OCI-LY7 (cell line): ENCODE data around the gene GGA1. TPM values are rescaled to one million over a fixed set of nuclear protein-coding genes. Genes with fewer than 3 reads are reported as not detected.
A peak's percentile ranks its signal among the peaks of the same experiment; 100 is the strongest.

Source experiments
- BruUV-seq: library from RNA; stranded (reverse); fragments of 400-500 nt; replicated peaks from 2 replicates; lab custom pipeline; 2021; lab: Mats Ljungman, UMichigan
- CTCF ChIA-PET: fragments of 300-600 bp; sonication (Branson Sonifier 250); formaldehyde crosslinking; loops from one replicate; lab custom pipeline; 2022; ENCODE audit warnings: antibody characterized with exemption; ENCODE audit not compliant: unreplicated experiment; lab: Charles Lee
- POLR2A ChIA-PET: fragments of 300-600 bp; sonication (Branson Sonifier 250); formaldehyde crosslinking; loops from one replicate; lab custom pipeline; 2022; ENCODE audit warnings: antibody characterized with exemption; lab: Charles Lee
- DNase-seq: peaks from one replicate; pipeline ENCODE4 v3.0.0-alpha.2; 2015; ENCODE audit warnings: low spot score
- H2AFZ ChIP-seq: fragments of 200-600 bp; sonication (generic), shearing (Covaris generic); 2 replicates; pipeline ENCODE4 v1.6.1; 2014; ENCODE audit warnings: mild to moderate bottlenecking, antibody characterized with exemption, low read length, moderate library complexity
- H3K27ac ChIP-seq: fragments of 200-600 bp; sonication (generic); 2 replicates; pipeline ENCODE4 v1.5.1; 2014; ENCODE audit warnings: mixed run types, low read depth, mild to moderate bottlenecking, moderate library complexity, low read length, inconsistent platforms; ENCODE audit not compliant: poor library complexity, severe bottlenecking
- H3K36me3 ChIP-seq: fragments of 200-600 bp; sonication (generic); 2 replicates; pipeline ENCODE4 v1.6.1; 2014; ENCODE audit warnings: mild to moderate bottlenecking, antibody characterized with exemption, low read length, moderate library complexity, mixed read lengths; ENCODE audit not compliant: insufficient read depth
- H3K4me1 ChIP-seq: fragments of 200-600 bp; sonication (generic); 2 replicates; pipeline ENCODE4 v1.5.1; 2014; ENCODE audit warnings: mild to moderate bottlenecking, low read length; ENCODE audit not compliant: insufficient read depth, poor library complexity, severe bottlenecking
- H3K4me2 ChIP-seq: fragments of 200-600 bp; sonication (generic); 2 replicates; pipeline ENCODE4 v1.6.1; 2014; ENCODE audit warnings: mild to moderate bottlenecking, low read length
- H3K4me3 ChIP-seq: fragments of 200-600 bp; sonication (generic); 2 replicates; pipeline ENCODE4 v1.5.1; 2014; ENCODE audit warnings: mild to moderate bottlenecking, low read depth, low read length; ENCODE audit not compliant: poor library complexity, severe bottlenecking
- H3K79me2 ChIP-seq: fragments of 200-600 bp; sonication (generic); 2 replicates; pipeline ENCODE4 v1.6.1; 2016; ENCODE audit warnings: low read depth, mild to moderate bottlenecking, low read length, moderate library complexity, mixed read lengths; ENCODE audit not compliant: insufficient read depth
- H3K9me2 ChIP-seq: fragments of 200-600 bp; sonication (generic); 2 replicates; pipeline ENCODE4 v1.6.1; 2016; ENCODE audit warnings: mild to moderate bottlenecking, low read length, mixed read lengths; ENCODE audit not compliant: insufficient read depth
- H3K9me3 ChIP-seq: fragments of 200-600 bp; sonication (generic); 2 replicates; pipeline ENCODE4 v1.6.1; 2014; ENCODE audit warnings: mild to moderate bottlenecking, mixed run types, low read length, mixed read lengths
- H4K20me1 ChIP-seq: fragments of 200-600 bp; sonication (generic); 2 replicates; pipeline ENCODE4 v1.6.1; 2014; ENCODE audit warnings: mild to moderate bottlenecking, antibody characterized with exemption, low read length, moderate library complexity, mixed read lengths; ENCODE audit not compliant: insufficient read depth
- EZH2phosphoT487 ChIP-seq: fragments of 200-600 bp; sonication (generic); IDR thresholded peaks from 2 replicates; pipeline ENCODE4 v1.6.1; 2018; ENCODE audit warnings: low read depth, borderline replicate concordance, mild to moderate bottlenecking, mixed run types, antibody characterized with exemption, low read length, moderate library complexity, mixed read lengths
- intact Hi-C: fragments of 100-400 bp; cut with micrococcal nuclease; formaldehyde crosslinking; loops from one replicate; pipeline ENCODE4 v1.10.0; 2022; ENCODE audit not compliant: unreplicated experiment
- total RNA-seq, 2 experiments: library from RNA; depleted of rRNA in 1 of 2; stranded (reverse); fragments of >200 nt in 1 of 2; shearing (Covaris generic) in 1 of 2; gene quantifications; 2 replicates each; pipeline ENCODE4 v1.2.3, GENCODE V29; 2014 to 2022
- TF ChIP-seq, protein P1 (sequence below): fragments of 200-600 bp; sonication (generic); conservative IDR thresholded peaks from 2 replicates; pipeline ENCODE4 v1.5.1; 2014; ENCODE audit warnings: mild to moderate bottlenecking, antibody characterized with exemption, low read length, moderate library complexity, mixed read lengths

GGA1 gene
- total RNA-seq, 2 experiments from 2014 or later = 127 to 172 TPM

DNA sequence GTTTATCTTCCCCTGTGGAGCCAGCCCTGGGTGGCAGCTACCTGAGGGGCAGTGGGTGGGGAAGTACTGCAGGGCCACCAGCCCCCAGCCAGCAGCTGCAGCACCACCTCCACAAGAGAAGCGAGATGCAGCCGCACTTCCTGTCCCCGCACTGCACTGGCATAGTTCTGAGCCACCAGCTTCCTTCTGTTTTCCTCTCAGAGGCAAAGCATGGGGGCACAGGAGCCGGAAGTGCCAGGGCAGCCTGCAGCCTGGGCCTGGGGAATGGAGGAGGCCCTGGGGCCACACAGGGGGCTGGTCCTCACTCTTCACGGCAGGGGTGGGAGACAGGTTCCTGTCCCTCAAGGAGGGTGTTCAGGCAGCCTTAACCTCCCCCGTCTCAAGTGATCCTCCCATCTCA, 18.9 kb downstream of the GGA1 start:
- ChIA-PET POLR2A (interaction anchor here (0.5 to 1.2 kb wide), 9 partner anchors 9 to 67 kb away, joined by 3 to 6 read pairs (median 4); partner anchors contain the start of genes GGA1 and PDXP), CTCF (no interaction called here)
- H3K9me3 ChIP-seq = no peaks in the 10 kb centered on the region
- intact Hi-C loops = no loop called here
- peak; percentile 81 for DNase-seq
- peaks cover 84% of the 10 kb centered on the region; the same call in 1 of the 2 replicates for H3K36me3 ChIP-seq
- no peaks in the 10 kb centered on the region for H4K20me1 ChIP-seq
- BruUV-seq = no TSS peak
- TF ChIP-seq EZH2phosphoT487 = no peak
- TF ChIP-seq, protein P1, sequence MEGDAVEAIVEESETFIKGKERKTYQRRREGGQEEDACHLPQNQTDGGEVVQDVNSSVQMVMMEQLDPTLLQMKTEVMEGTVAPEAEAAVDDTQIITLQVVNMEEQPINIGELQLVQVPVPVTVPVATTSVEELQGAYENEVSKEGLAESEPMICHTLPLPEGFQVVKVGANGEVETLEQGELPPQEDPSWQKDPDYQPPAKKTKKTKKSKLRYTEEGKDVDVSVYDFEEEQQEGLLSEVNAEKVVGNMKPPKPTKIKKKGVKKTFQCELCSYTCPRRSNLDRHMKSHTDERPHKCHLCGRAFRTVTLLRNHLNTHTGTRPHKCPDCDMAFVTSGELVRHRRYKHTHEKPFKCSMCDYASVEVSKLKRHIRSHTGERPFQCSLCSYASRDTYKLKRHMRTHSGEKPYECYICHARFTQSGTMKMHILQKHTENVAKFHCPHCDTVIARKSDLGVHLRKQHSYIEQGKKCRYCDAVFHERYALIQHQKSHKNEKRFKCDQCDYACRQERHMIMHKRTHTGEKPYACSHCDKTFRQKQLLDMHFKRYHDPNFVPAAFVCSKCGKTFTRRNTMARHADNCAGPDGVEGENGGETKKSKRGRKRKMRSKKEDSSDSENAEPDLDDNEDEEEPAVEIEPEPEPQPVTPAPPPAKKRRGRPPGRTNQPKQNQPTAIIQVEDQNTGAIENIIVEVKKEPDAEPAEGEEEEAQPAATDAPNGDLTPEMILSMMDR = no peak
- peaks cover 42% of the 10 kb centered on the region for H3K4me1 ChIP-seq
- no peaks in the 10 kb centered on the region for H3K9me2 ChIP-seq
- no peaks in the 10 kb centered on the region for H3K79me2 ChIP-seq
- H3K4me3 ChIP-seq = peak overlapping the region; percentile 30
- peak overlapping the region; percentile 82 for H3K27ac ChIP-seq
- peak overlapping the region; percentile 63 for H3K4me2 ChIP-seq
- no peak overlapping the region for H2AFZ ChIP-seq

DNA sequence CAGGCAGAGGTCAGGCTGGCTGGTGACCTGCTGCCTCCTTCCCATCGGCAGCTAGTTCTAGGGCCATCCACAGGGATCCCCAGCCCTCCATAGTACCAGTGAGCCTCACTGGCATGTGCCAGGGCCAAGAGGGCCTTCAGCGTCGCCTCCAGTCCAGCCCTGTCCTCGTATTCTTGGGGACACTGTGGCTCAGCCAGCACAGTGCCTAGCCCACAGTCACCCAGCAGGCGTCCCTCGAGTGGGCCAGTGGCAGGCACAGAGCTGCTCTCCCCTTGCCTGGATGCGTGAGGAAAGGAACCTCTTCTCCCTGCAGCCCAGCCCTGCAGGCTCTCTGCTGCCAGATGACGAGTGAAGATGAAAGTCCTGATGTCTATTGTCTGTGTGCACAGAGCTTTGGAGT, 20.2 kb downstream of the GGA1 start:
- Histone ChIP-seq H3K36me3 (peaks cover 77% of the 10 kb centered on the region; the same call in 1 of the 2 replicates), H2AFZ (no peak overlapping the region), H3K4me1 (peaks cover 48% of the 10 kb centered on the region), H4K20me1 (no peaks in the 10 kb centered on the region), H3K4me2 (no peak overlapping the region), H3K9me2 (no peaks in the 10 kb centered on the region), H3K9me3 (no peaks in the 10 kb centered on the region), H3K79me2 (no peaks in the 10 kb centered on the region), H3K27ac (no peak overlapping the region), H3K4me3 (no peak overlapping the region)
- ChIA-PET CTCF (no interaction called here), POLR2A (no interaction called here)
- TF ChIP-seq, protein P1 = no peak
- no peak for TF ChIP-seq EZH2phosphoT487
- intact Hi-C loops = no loop called here
- DNase-seq = no peak
- no TSS peak for BruUV-seq

DNA sequence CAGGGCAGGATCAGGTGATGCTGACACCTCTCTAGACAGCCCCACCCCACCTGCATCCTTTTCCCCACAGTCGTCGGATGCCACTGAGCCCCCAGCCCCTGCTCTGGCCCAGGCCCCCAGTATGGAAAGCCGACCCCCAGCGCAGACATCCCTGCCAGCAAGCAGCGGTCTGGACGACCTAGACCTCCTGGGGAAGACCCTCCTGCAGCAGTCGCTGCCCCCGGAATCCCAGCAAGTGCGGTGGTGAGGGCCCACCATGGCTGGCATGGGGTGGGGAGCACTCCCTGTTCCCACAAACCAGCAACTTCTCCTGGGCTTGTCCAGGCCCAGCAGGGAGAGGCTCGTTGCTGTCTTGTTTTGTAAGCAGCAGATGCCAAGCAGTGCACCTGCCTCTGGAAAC, 21.3 kb downstream of the GGA1 start:
- intact Hi-C loops = no loop called here
- no peak overlapping the region for H3K4me2 ChIP-seq
- no peaks in the 10 kb centered on the region for H3K79me2 ChIP-seq
- no peak overlapping the region for H2AFZ ChIP-seq
- H3K9me2 ChIP-seq = no peaks in the 10 kb centered on the region
- peaks cover 53% of the 10 kb centered on the region for H3K4me1 ChIP-seq
- no peak overlapping the region for H3K4me3 ChIP-seq
- POLR2A ChIA-PET = no interaction called here
- no peaks in the 10 kb centered on the region for H4K20me1 ChIP-seq
- CTCF ChIA-PET = no interaction called here
- DNase-seq = no peak
- no peaks in the 10 kb centered on the region for H3K9me3 ChIP-seq
- BruUV-seq = no TSS peak
- peaks cover 67% of the 10 kb centered on the region; the same call in 1 of the 2 replicates for H3K36me3 ChIP-seq
- TF ChIP-seq EZH2phosphoT487 = no peak
- TF ChIP-seq, protein P1 = no peak
- no peak overlapping the region for H3K27ac ChIP-seq
